Fibroblast of skin of left biceps (primary cell): Measurements from ENCODE around the gene APBA1.

Experiments
- DNase-seq, 2 experiments: peaks; one replicate each; pipeline ENCODE4 v3.0.0-alpha.2; 2013; ENCODE audit warnings: low read depth in 2 of 2

APBA1 gene

GRCh38 chr9:69527454-69527853, 144.7 kb downstream of the APBA1 start:
- no peak for DNase-seq

- no peak for DNase-seq
Measured at GRCh38 chr9:69526699-69527098, 145.5 kb downstream of the APBA1 start.

GRCh38 chr9:69519470-69520240, 152.5 kb downstream of the APBA1 start:
- DNase-seq = no peak

DNA sequence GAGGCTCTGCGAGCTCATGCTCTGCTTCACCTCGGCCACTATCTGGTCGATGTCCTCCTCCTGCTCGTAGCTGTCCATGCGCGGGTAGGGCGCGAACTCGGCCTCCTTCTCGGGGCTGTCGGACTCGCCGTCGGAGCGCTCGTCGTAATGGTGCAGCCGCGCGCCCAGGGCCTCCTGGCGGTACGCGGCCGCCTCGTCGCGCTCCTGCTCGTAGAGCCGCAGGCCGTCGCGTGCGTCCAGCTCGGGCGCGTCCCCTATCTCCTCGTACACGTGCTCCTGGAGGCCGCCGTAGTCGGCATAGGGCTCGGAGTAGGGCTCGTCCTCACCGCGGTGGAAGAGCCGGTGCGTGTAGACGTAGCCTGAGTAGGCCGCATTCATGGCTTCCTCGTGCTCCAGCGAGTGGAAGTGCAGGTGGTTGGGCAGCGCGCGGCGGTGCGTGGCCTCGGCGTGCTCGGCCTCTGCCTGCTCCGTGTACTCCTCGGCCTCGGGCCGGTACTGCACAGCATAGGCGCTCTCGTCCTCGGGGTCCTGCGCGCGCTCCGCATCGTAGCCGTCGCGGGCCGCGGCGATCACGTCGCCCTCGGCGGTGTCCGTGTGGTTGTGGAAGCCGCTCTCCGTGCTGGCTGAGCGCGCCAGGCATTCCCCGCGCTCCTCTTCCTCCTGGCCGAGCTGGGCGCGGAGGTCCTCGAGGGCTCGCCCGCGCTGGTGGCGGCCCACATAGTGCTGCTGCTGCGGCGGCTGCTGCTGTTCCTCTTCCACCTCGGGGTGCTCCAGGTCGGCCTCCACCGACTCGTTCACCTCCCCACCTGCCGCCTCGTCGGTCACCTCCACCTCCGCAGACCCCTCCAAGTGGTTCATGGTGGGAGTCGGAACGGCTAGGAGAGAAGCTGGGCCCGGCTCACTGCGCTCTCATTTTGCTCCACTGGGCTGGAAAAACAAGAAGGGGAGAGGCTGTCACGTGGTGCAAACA, 155.5 kb downstream of the APBA1 start:
- no peak for DNase-seq

GRCh38 chr9:69515810-69516209, 156.4 kb downstream of the APBA1 start:
- no peak for DNase-seq

GRCh38 chr9:69513141-69513820, 158.9 kb downstream of the APBA1 start:
- DNase-seq = no peak

- DNase-seq = no peak
Measured at GRCh38 chr9:69504058-69504457, 168.1 kb downstream of the APBA1 start.

DNA sequence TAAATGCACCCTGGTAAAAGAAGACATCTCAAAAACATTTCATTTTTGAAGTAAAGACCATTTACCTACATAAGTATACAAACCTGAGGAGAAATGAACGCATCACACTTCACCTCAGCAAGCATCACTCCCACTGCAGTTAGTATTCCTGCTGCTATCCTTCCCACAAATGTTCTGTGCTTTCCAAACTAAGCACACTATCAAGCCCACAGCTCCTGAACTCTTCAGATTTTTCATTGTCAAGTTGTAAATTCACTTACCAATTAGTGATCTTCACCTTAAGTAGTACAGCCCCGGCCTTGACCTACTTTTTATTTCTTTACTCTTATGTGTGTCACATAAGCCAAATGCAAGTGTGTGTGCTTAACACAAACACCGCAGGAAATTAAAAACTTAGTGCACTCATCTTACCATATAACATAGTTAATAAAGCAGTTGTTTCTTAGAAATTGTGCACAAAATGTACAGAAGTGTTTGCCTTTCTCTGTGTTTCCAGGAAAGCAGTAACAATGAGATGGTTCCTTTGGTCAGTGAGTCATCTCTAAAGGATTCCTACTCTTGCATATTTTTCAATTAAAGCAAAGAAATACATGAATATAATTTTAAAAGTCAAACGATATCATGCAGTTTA, 169.4 kb downstream of the APBA1 start:
- DNase-seq = peak in 1 of 2 experiments; percentile 5

DNA sequence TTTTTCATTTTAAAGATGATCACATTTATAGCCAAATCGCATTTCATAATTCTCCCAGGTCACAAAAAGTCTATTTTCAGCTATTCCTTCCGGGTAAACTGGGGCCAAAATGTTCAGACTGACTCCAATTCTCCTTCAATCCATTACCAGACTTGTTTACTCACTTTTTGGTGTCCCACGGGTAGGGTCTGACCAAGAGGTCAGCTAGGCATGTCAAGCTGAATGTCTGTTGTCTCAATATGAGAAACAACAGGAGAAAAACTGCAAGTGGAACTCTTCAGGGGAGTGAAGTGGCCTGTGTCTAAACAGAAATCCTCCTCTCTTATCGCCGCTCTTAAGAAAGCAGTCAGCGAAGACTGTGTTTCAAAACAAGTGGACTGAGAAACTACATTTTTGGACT, 171.3 kb downstream of the APBA1 start:
- no peak for DNase-seq

DNA sequence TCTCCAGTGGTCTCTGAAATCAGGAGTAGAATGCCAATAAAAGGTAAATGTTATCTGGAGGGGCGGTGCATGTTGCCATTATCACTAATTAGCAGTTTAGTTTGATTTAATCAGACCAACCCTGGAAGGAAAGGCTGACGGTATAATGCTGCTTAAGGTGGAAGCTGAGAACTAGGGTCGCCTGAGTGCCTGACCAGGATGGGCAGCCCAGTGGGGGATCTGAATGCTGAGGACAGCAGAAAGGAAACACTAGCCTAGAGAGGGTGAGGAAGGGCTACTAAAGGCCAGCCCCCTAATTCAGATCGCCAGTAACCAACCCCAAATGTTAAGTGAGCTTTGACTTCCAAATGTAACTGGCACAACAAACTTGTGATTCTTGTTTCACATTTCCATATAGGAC, 172.2 kb downstream of the APBA1 start:
- DNase-seq = no peak

DNA sequence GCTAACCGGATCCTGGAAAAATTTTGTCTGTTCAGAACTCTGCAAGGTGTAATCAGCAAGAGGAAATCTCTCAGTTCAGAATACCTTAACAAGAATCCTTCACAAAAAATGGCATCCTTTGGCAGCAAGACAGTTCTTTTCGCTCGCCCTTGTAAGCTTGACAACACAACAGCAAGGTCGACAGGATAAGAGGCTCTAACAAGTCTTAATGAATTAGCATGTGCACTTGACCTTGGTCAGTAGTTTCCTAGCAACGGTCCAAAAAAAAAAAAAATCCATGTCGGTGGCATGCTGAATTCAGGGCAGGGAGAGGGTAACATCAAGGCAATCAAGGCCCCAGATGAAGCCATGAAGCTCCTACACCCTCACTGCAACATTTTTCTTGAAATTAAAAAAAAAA, 172.8 kb downstream of the APBA1 start:
- no peak for DNase-seq

- DNase-seq = no peak
Measured at GRCh38 chr9:69498470-69498869, 173.7 kb downstream of the APBA1 start.

DNA sequence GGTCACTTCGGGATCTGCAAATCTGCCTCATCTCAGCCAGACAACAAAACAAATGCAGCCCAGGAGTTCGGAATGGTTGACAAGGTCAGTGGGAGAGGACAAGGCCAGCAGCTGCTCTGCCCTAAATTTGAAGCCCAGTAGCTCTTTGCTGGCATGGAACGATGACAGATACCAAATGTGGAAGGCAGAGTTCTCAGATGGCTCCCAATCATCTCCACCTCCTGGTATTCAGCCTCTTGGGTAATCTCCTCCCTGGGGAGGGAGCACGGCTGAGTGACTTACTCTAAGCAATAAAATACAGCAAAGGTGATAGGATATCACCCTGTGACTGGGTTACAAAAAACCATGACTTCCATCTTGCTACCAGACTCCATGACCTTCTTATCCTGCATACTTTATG, 174.4 kb downstream of the APBA1 start:
- no peak for DNase-seq

DNA sequence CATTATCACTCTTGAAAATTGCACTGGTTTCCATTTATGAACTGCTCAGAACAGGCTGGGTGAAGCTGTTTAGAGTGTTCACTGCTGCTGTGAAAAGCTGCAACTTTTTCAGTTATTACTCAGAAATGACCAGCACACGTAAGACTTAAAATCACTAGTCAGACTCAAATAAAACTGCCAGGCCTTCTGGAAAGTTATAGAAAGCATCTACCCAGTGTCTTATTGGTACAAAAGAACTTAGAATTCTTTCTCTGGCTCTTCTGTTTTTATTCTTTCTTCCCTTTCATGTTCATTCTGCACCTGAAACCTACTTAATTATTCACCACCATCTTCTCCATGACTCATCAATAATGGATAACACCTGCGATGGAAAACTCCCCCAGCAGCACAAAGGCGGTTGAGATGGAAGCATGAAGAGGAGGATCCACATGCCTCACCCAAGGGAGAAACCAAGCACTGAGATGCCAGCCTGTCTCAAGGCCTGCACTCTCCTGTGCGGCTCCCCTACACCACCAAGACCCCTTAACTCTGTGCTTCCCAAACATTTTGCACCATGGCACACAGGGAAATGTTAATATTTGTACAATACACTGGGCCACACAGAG, 175.2 kb downstream of the APBA1 start:
- DNase-seq = no peak

DNA sequence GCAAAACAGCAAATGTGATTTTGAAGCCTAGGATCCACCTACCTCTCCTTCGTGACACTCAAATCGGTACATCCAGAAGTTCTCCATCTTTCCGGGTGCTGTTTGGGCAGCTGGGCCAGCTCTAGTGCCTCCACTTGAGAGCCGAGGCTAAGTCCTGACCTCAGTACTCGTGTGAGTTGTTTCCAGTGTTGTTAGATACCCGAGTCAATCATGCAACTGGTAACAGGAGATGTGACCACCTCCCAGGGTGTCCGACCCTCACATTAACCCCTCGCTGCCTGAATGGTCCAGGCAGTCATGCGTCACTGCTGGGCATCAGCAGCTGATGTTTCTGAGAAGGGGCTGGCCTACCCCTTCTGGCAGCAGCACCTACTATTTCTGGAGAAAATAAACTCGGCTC, 176.9 kb downstream of the APBA1 start:
- no peak for DNase-seq

DNA sequence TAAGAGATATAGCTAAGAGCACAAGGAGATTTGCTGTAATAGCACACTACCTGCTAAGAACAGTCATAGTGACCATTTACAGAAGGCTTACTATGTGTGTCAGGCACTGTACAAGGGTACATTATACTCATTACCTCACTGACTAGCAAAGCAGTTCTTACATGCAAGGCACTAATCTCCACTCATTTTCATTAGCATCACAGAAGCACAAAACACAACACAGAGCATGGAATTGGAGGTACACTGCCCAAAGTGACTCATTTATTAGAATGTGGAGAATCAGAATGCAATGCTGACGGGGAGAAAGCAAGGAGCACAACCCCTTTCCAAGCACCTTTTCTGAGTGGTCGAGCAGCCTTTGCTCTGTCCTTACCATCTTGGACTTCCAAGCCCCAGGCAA, 177.4 kb downstream of the APBA1 start:
- no peak for DNase-seq

DNA sequence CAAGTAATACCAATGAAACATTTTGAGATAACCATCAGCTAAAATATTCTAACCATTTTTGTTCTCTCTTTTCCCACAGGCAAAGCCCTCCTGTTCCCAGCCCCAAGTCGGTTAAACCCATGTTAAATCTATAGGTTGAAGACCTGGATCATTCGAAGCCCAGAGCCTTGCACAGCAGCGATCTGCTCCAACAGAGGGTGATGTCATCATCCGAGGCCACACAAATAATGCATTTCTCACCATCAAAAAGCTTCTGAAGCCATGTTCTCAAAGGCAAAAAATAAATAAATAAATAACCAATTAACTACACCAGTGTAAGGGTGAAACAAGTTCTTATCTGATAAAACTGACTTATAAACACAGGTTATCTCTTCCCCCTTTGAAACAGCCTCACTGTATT, 178.0 kb downstream of the APBA1 start:
- no peak for DNase-seq

- DNase-seq = no peak
Measured at GRCh38 chr9:69486498-69486897, 185.7 kb downstream of the APBA1 start.

DNA sequence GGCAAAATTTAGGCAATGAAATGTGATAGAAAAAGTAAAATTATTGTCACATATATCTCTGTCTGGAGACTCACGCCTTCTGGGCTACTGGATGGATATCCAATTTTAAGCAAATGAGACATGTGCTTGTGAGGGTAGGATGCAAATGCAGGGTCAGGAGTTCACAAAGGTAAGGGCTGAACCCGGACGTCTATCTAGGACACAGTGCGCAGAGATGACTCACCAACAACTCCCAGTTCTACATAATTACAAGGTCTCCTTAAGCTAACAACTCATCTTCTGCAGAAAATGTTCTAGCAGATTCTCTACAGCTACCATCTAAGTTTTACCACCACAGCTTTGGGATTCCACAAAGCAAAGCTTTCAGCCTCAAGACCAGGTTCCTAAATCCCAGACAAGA, 186.7 kb downstream of the APBA1 start:
- no peak for DNase-seq

- DNase-seq = no peak
Measured at GRCh38 chr9:69483886-69484422, 188.2 kb downstream of the APBA1 start.

GRCh38 chr9:69476797-69477196, 195.4 kb downstream of the APBA1 start:
- no peak for DNase-seq
